Left ventricle myocardium inferior (tissue), 1 donor: Measurements from ENCODE around the gene RASAL2. TPM values are rescaled to one million over a fixed set of nuclear protein-coding genes. Genes with fewer than 3 reads are reported as not detected.

Source experiments
- DNase-seq: peaks from one replicate; pipeline ENCODE4 v3.0.0-alpha.2; 2020
- H3K27ac ChIP-seq: fragments of 200-600 bp; replicated peaks from 2 replicates; pipeline ENCODE4 v1.8.0; 2021
- H3K27me3 ChIP-seq: fragments of 200-600 bp; 2 replicates; pipeline ENCODE4 v1.8.0; 2021; ENCODE audit warnings: low read depth
- H3K36me3 ChIP-seq: fragments of 200-600 bp; 2 replicates; pipeline ENCODE4 v1.8.0; 2021
- H3K4me1 ChIP-seq: fragments of 200-600 bp; 2 replicates; pipeline ENCODE4 v1.8.0; 2021
- H3K4me3 ChIP-seq: fragments of 200-600 bp; 2 replicates; pipeline ENCODE4 v1.8.0; 2021; ENCODE audit warnings: mild to moderate bottlenecking, moderate library complexity
- H3K9me3 ChIP-seq: fragments of 200-600 bp; replicated peaks from 2 replicates; pipeline ENCODE4 v1.8.0; 2021
- intact Hi-C: fragments of 100-400 bp; cut with micrococcal nuclease; formaldehyde crosslinking; loops from one replicate; pipeline ENCODE4 v1.11.0; 2022
- total RNA-seq: library from RNA; stranded (reverse); fragmentation: NEBNext Ultra II Directional; extraction: Animal tissue kit (Norgen Biotek cat#: 25700); gene quantifications from one replicate; pipeline ENCODE4 v1.2.1, GENCODE V29; 2021
- TF ChIP-seq, protein P1 (sequence below): fragments of 200-600 bp; IDR thresholded peaks from 2 replicates; pipeline ENCODE4 v1.8.0; 2021; ENCODE audit warnings: antibody characterized with exemption, mild to moderate bottlenecking, borderline replicate concordance
- donor health status: DM: no; HTN: yes; CAD: no; lungs with severe emphysema.

RASAL2 gene
- total RNA-seq, 1 donor from 2014 or later = 28.3 TPM

- TF ChIP-seq, protein P1, sequence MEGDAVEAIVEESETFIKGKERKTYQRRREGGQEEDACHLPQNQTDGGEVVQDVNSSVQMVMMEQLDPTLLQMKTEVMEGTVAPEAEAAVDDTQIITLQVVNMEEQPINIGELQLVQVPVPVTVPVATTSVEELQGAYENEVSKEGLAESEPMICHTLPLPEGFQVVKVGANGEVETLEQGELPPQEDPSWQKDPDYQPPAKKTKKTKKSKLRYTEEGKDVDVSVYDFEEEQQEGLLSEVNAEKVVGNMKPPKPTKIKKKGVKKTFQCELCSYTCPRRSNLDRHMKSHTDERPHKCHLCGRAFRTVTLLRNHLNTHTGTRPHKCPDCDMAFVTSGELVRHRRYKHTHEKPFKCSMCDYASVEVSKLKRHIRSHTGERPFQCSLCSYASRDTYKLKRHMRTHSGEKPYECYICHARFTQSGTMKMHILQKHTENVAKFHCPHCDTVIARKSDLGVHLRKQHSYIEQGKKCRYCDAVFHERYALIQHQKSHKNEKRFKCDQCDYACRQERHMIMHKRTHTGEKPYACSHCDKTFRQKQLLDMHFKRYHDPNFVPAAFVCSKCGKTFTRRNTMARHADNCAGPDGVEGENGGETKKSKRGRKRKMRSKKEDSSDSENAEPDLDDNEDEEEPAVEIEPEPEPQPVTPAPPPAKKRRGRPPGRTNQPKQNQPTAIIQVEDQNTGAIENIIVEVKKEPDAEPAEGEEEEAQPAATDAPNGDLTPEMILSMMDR = no peak
- Histone ChIP-seq H3K36me3 (peaks cover 42% of the 10 kb centered on the region), H3K27me3 (no peaks in the 10 kb centered on the region), H3K4me1 (peaks cover 25% of the 10 kb centered on the region), H3K9me3 (no peaks in the 10 kb centered on the region), H3K4me3 (no peak overlapping the region), H3K27ac (no peak overlapping the region)
- DNase-seq = no peak
- intact Hi-C loops = no loop called here
These were observed 367.8 kb downstream of the RASAL2 start for GRCh38 chr1:178461701-178462100.

DNA sequence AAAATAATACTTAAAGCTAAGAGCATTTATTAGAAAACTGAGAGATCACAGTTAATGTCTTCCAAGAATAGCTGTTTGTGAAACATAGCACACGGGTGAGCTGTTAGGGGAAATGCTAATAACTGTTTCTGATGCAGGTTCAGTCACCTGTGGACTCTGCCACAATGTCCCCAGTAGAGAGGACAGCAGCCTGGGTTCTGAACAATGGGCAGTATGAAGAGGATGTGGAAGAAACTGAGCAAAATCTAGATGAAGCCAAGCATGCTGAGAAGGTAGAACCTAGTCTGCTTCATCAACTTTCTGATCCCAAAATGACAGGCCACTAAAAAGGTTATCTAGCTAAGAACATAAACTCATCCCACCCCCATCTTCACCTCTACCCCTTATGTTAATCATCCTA is 370.2 kb downstream of the RASAL2 start:
- Histone ChIP-seq H3K36me3 (peaks cover 42% of the 10 kb centered on the region), H3K27me3 (no peaks in the 10 kb centered on the region), H3K4me1 (peaks cover 38% of the 10 kb centered on the region), H3K27ac (no peak overlapping the region), H3K4me3 (no peak overlapping the region), H3K9me3 (no peaks in the 10 kb centered on the region)
- TF ChIP-seq, protein P1 = no peak
- intact Hi-C loops = no loop called here
- no peak for DNase-seq

DNA sequence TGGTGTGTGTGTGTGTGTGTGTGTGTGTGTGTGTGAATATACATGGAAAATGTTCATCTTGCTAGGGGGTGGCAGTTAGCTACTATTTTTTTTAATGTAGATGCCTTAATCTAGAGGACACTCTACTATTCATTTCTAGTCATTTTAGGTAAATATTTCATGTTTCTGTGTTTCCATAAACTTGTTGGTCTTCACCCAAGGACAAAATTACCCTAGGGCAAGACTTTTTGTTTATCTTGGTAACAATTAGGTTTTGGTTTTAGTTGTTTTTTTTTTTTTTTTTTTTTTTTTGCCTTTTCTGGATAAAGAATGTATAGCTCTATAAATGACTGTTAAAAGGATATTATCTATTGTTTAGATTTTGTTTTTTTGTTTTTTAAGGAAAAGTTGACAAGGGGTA is 370.7 kb downstream of the RASAL2 start:
- H3K4me3 ChIP-seq = no peak overlapping the region
- no peaks in the 10 kb centered on the region for H3K9me3 ChIP-seq
- DNase-seq = no peak
- TF ChIP-seq, protein P1 = no peak
- no peak overlapping the region for H3K27ac ChIP-seq
- no peaks in the 10 kb centered on the region for H3K27me3 ChIP-seq
- peaks cover 35% of the 10 kb centered on the region for H3K4me1 ChIP-seq
- intact Hi-C loops = no loop called here
- peaks cover 43% of the 10 kb centered on the region for H3K36me3 ChIP-seq

DNA sequence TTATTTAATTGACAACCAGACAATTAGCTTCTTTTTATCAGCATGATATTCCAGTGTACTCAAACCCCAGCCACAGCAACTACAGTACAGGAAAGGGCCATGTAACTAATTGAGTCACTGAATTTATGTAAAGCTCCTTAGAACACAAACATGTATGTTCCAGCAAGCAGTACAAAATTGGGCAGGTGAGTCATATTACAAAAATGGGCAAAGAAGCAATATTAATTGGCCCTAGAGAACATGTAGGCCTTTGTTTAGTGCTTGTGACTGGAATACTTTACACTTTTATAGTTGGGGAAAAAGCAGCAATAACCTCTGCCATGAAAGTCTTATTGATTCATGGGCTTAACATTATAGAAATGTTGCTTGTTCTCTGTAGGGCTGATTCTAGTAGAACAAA is 371.1 kb downstream of the RASAL2 start:
- no peak for DNase-seq
- Histone ChIP-seq H3K27me3 (no peaks in the 10 kb centered on the region), H3K9me3 (no peaks in the 10 kb centered on the region), H3K36me3 (peaks cover 43% of the 10 kb centered on the region), H3K27ac (no peak overlapping the region), H3K4me1 (peaks cover 31% of the 10 kb centered on the region), H3K4me3 (no peak overlapping the region)
- TF ChIP-seq, protein P1 = no peak
- intact Hi-C loops = no loop called here

DNA sequence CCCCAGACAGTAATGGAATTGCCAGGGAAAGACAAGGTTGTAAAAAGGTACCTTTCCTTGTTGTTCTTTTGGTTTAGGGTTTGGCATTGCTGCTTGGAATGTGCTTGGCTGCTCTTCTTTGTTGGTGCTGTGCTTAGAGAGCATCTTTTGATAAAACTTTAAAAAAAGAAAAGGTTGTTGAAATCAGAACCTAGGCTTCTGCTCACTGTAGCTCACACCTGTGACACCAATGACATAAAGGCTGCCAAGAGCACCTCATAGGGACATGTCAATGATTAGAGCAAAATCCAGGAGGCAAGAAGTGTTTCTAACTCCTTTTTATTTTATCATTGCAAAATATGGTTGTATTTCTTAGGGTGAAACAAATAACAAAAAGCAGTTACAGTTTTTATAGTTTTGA is 373.9 kb downstream of the RASAL2 start:
- intact Hi-C loops = no loop called here
- TF ChIP-seq, protein P1 = no peak
- Histone ChIP-seq H3K4me1 (peaks cover 18% of the 10 kb centered on the region), H3K27me3 (no peaks in the 10 kb centered on the region), H3K9me3 (no peaks in the 10 kb centered on the region), H3K4me3 (no peak overlapping the region), H3K27ac (no peak overlapping the region), H3K36me3 (peaks cover 58% of the 10 kb centered on the region)
- no peak for DNase-seq
